Measurements from ENCODE around the gene HOXA7.

GRCh38 chr7:27194686-27195379 is 38.4 kb upstream of the HOXA7 start:
- TF ChIP-seq CTCF (IDR thresholded peaks at IDR 0.05), result no peak
- TF ChIP-seq POLR2A (IDR thresholded peaks at IDR 0.05), result no peak

Data from Peyer's patch (tissue), 4 donors.